ENCODE data around the gene ABCA4.

GRCh38 chr1:93958726-93959100, 162.2 kb downstream of the ABCA4 start:
- TF ChIP-seq EZH2 (IDR thresholded peaks at IDR 0.05): no peak
- TF ChIP-seq CTCF (IDR thresholded peaks at IDR 0.05 in 2 of 3, conservative IDR thresholded peaks at IDR 0.05 in 1 of 3; ENCODE audit: borderline replicate concordance in 1 of 3, insufficient read depth in 1 of 3, low read depth in 2 of 3, low read length in 2 of 3): no peak
- TF ChIP-seq SP1 (IDR thresholded peaks at IDR 0.05; ENCODE audit: low read depth): no peak
